Measurements from ENCODE around the gene SERPINA6.

DNA sequence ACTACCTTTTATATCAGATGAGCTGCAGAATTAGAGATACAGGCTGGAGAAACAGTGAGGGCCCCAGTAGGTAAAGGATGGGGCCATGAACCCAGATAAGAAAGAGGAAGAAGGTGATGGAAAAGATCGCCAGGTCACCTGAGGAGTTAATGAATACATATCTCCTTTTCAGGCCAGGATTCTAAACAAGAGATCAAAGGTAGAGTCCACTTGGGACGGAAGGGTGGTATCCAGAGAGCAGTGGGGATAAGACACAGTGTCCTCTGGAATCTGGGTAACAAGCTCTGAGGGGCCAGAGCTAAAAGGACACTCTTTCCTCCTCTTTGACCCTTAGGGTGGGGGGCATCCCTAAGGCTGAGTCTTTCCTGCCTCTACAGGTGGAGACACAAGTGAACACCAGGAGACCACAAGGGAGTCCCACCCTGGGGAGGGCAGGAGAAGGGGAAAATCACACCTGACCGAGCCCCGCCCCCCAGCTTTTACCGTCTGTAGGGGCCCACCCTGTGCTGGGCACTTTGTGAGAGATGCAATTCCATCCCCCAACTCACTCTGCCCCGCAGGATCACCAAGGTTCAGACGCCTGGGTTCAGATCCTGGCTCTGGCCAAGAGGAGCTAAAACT lies 37.9 kb upstream of the SERPINA6 start:
- TF ChIP-seq, protein P1, sequence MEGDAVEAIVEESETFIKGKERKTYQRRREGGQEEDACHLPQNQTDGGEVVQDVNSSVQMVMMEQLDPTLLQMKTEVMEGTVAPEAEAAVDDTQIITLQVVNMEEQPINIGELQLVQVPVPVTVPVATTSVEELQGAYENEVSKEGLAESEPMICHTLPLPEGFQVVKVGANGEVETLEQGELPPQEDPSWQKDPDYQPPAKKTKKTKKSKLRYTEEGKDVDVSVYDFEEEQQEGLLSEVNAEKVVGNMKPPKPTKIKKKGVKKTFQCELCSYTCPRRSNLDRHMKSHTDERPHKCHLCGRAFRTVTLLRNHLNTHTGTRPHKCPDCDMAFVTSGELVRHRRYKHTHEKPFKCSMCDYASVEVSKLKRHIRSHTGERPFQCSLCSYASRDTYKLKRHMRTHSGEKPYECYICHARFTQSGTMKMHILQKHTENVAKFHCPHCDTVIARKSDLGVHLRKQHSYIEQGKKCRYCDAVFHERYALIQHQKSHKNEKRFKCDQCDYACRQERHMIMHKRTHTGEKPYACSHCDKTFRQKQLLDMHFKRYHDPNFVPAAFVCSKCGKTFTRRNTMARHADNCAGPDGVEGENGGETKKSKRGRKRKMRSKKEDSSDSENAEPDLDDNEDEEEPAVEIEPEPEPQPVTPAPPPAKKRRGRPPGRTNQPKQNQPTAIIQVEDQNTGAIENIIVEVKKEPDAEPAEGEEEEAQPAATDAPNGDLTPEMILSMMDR (conservative IDR thresholded peaks at IDR 0.05) = no peak
- TF ChIP-seq EZH2 (IDR thresholded peaks at IDR 0.05; ENCODE audit: low read depth) = no peak

All from PC-9 (cell line).